Neuronal stem cell (in vitro differentiated cells): Measurements from ENCODE around the gene NGF.

Experiments used
- DNase-seq: peaks from one replicate; pipeline ENCODE4 v3.0.0-alpha.2; 2013; ENCODE audit warnings: low spot score
- H2AFZ ChIP-seq: one replicate; pipeline ENCODE4 v1.6.1; 2013; ENCODE audit warnings: mild to moderate bottlenecking, low read length, inconsistent platforms
- H2AK5ac ChIP-seq: 2 replicates; pipeline ENCODE4 v1.6.1; 2013; ENCODE audit warnings: low read depth, mild to moderate bottlenecking, inconsistent platforms, low read length, moderate library complexity, mixed read lengths
- H2BK120ac ChIP-seq: 2 replicates; pipeline ENCODE4 v1.6.1; 2013; ENCODE audit warnings: low read depth, mild to moderate bottlenecking, inconsistent platforms, low read length, moderate library complexity, mixed read lengths
- H2BK12ac ChIP-seq: one replicate; pipeline ENCODE4 v1.6.1; 2013; ENCODE audit warnings: low read length, inconsistent platforms
- H2BK15ac ChIP-seq: 2 replicates; pipeline ENCODE4 v1.6.1; 2013; ENCODE audit warnings: mild to moderate bottlenecking, low read length, inconsistent platforms, mixed read lengths
- H2BK5ac ChIP-seq: one replicate; pipeline ENCODE4 v1.6.1; 2013; ENCODE audit warnings: inconsistent platforms, mild to moderate bottlenecking, low read length, moderate library complexity
- H3K14ac ChIP-seq: one replicate; pipeline ENCODE4 v1.6.1; 2013; ENCODE audit warnings: low read length, inconsistent platforms
- H3K18ac ChIP-seq: 2 replicates; pipeline ENCODE4 v1.6.1; 2013; ENCODE audit warnings: low read length, inconsistent platforms
- H3K23ac ChIP-seq: 2 replicates; pipeline ENCODE4 v1.6.1; 2013; ENCODE audit warnings: low read depth, mild to moderate bottlenecking, mixed read lengths, low read length, inconsistent platforms; ENCODE audit not compliant: poor library complexity
- H3K27ac ChIP-seq: replicated peaks from 3 replicates; pipeline ENCODE4 v1.5.1; 2013; ENCODE audit warnings: low read length, inconsistent platforms
- H3K27me3 ChIP-seq, 3 experiments: 2 replicates each; pipeline ENCODE4 v1.6.1; 2013; ENCODE audit warnings: low read length in 3 of 3, mild to moderate bottlenecking in 2 of 3, inconsistent platforms in 1 of 3, low read depth in 1 of 3, mixed read lengths in 1 of 3, moderate library complexity in 1 of 3; ENCODE audit not compliant: control insufficient read depth in 3 of 3, insufficient read depth in 3 of 3
- H3K36me3 ChIP-seq, 2 donors: replicated peaks in 1 of 2; 2 replicates each; pipeline ENCODE4 v1.6.1; 2013; ENCODE audit warnings: low read length in 2 of 2; ENCODE audit not compliant: control insufficient read depth in 2 of 2, insufficient read depth in 2 of 2
- H3K4ac ChIP-seq: 2 replicates; pipeline ENCODE4 v1.6.1; 2013; ENCODE audit warnings: inconsistent platforms, mild to moderate bottlenecking, low read length, moderate library complexity
- H3K4me1 ChIP-seq, 2 donors: 1 replicate in 1 of 2; 2 replicates in 1 of 2; pipeline ENCODE4 v1.6.1; 2013; ENCODE audit warnings: low read length in 2 of 2, low read depth in 1 of 2; ENCODE audit not compliant: control insufficient read depth in 2 of 2, insufficient read depth in 1 of 2
- H3K4me2 ChIP-seq: one replicate; pipeline ENCODE4 v1.6.1; 2013; ENCODE audit warnings: mild to moderate bottlenecking, low read length, inconsistent platforms; ENCODE audit not compliant: insufficient read depth, poor library complexity, severe bottlenecking
- H3K4me3 ChIP-seq, 2 donors: 2 replicates each; pipeline ENCODE4 v1.5.1; 2013; ENCODE audit warnings: low read length in 2 of 2, mild to moderate bottlenecking in 2 of 2, inconsistent platforms in 1 of 2, moderate library complexity in 1 of 2
- H3K79me1 ChIP-seq: one replicate; pipeline ENCODE4 v1.6.1; 2013; ENCODE audit warnings: low read depth, mild to moderate bottlenecking, inconsistent platforms, low read length, moderate library complexity
- H3K9ac ChIP-seq: one replicate; pipeline ENCODE4 v1.6.1; 2013; ENCODE audit warnings: mild to moderate bottlenecking, low read depth, low read length, inconsistent platforms; ENCODE audit not compliant: poor library complexity
- H3K9me3 ChIP-seq, 2 donors: replicated peaks in 1 of 2; 2 replicates each; pipeline versions ENCODE3 to v1.6.1; 2013; ENCODE audit warnings: low read length in 2 of 2, mild to moderate bottlenecking in 2 of 2, inconsistent platforms in 1 of 2, low read depth in 1 of 2, mixed read lengths in 1 of 2, moderate library complexity in 1 of 2; ENCODE audit not compliant: control insufficient read depth in 2 of 2, insufficient read depth in 1 of 2
- H4K8ac ChIP-seq: one replicate; pipeline ENCODE4 v1.6.1; 2013; ENCODE audit warnings: low read depth, mild to moderate bottlenecking, inconsistent platforms, low read length, moderate library complexity
- H4K91ac ChIP-seq: one replicate; pipeline ENCODE4 v1.6.1; 2013; ENCODE audit warnings: low read length, low read depth, mild to moderate bottlenecking, inconsistent platforms; ENCODE audit not compliant: poor library complexity
- WGBS, 2 donors: extraction: QIAGEN DNeasy Blood & Tissue Kit; methylation state at CpG; one replicate each; pipeline ENCODE4 v1.1.7; 2013; ENCODE audit warnings: missing lambda C conversion rate in 2 of 2, mixed read lengths in 1 of 2; ENCODE audit not compliant: insufficient read length in 2 of 2, insufficient replicate concordance in 1 of 2; ENCODE audit errors: extremely low coverage in 2 of 2; 5-methylcytosine and 5-hydroxymethylcytosine counted together

NGF gene

DNA sequence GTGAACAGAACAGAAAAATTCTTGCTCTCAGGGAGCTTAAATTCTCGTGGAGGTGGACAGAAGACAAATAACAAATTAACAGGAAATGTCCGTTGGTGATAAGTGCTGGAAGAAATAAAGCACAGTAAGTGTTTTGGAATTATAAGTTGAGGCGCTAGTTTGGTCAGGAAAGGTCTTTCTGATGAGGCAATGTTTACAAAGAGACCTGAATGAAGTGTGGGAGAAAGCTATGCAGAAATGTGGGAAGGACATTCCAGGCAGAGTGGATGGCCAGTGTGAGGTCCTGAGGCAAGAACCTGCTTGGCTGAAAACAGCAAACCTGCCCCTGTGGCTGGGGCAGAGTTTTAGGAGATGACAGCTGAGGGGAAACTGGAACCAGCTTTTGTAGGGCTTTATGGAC is 23.3 kb downstream of the NGF start:
- H3K4me3 ChIP-seq = no peak overlapping the region
- no peak overlapping the region for H3K4ac ChIP-seq
- H4K8ac ChIP-seq = no peak overlapping the region
- H3K36me3 ChIP-seq = no peaks in the 10 kb centered on the region
- H3K4me2 ChIP-seq = no peak overlapping the region
- no peak for DNase-seq
- no CpG with 5 or more reads among the region's 3 CpGs for WGBS, 2 donors
- peaks cover 0 to 2% of the 10 kb centered on the region in 2 donors for H3K4me1 ChIP-seq
- H3K79me1 ChIP-seq = no peaks in the 10 kb centered on the region
- H2AFZ ChIP-seq = no peak overlapping the region
- H2BK12ac ChIP-seq = no peak overlapping the region
- H3K9ac ChIP-seq = no peak overlapping the region
- no peak overlapping the region for H3K23ac ChIP-seq
- H3K18ac ChIP-seq = no peak overlapping the region
- no peak overlapping the region for H2BK15ac ChIP-seq
- H3K27ac ChIP-seq = no peak overlapping the region
- H4K91ac ChIP-seq = no peak overlapping the region
- H3K9me3 ChIP-seq = no peaks in the 10 kb centered on the region
- H2BK5ac ChIP-seq = no peak overlapping the region
- H2AK5ac ChIP-seq = no peak overlapping the region
- no peak overlapping the region for H3K14ac ChIP-seq
- no peak overlapping the region for H2BK120ac ChIP-seq
- H3K27me3 ChIP-seq = no peaks in the 10 kb centered on the region

DNA sequence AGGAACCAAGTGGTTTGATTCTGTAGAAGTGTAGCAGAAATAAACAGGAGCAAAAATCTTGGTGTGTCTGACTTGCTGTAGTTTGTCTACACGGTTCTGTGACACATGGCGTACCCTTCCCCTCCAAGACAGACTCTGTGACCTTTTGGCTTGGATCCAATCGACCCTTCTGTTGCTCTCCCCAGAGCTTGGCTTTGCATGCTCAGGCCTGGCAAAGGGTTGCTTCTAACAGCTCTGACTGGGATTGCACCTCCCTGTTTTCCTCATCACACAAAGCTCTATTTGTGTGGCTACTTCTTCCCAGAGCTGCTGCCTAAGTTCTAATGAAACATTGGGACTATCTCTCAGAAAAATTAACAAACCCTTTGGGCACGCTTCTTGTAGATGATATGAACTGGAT is 24.0 kb downstream of the NGF start:
- Histone ChIP-seq H3K9me3 (no peaks in the 10 kb centered on the region), H3K4me2 (no peak overlapping the region), H3K36me3 (no peaks in the 10 kb centered on the region), H2AFZ (no peak overlapping the region), H2BK120ac (no peak overlapping the region), H2BK5ac (no peak overlapping the region), H3K23ac (no peak overlapping the region), H2BK15ac (no peak overlapping the region), H3K27ac (no peak overlapping the region), H3K18ac (no peak overlapping the region), H3K4me3 (no peak overlapping the region), H3K79me1 (no peaks in the 10 kb centered on the region), H4K8ac (no peak overlapping the region), H3K9ac (no peak overlapping the region), H3K14ac (no peak overlapping the region), H2BK12ac (no peak overlapping the region), H4K91ac (no peak overlapping the region), H2AK5ac (no peak overlapping the region), H3K27me3 (no peaks in the 10 kb centered on the region), H3K4ac (no peak overlapping the region), H3K4me1 (peaks cover 0 to 2% of the 10 kb centered on the region in 2 donors)
- DNase-seq = no peak
- WGBS, 2 donors = no CpG with 5 or more reads among the region's 4 CpGs

DNA sequence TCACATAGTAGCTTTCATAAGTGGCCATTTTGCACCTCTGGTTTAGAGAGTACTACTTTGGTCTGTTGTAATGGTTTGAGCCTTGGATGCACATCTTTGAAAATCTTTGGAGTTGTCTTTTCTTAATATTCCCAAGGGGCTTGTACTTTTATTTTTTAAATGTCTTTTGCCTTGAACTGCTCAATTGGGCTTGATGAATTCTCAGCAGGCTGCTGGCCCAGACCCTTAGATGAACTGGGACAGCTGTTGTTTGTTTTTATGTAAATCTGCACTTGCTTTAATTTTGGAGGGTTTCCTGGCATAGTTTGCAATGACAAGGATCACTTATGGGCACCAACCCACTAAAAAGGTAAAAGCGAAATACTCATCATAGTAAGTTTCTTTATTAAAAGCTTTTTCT is 24.9 kb downstream of the NGF start:
- H3K4me2 ChIP-seq = no peak overlapping the region
- H4K8ac ChIP-seq = no peak overlapping the region

DNA sequence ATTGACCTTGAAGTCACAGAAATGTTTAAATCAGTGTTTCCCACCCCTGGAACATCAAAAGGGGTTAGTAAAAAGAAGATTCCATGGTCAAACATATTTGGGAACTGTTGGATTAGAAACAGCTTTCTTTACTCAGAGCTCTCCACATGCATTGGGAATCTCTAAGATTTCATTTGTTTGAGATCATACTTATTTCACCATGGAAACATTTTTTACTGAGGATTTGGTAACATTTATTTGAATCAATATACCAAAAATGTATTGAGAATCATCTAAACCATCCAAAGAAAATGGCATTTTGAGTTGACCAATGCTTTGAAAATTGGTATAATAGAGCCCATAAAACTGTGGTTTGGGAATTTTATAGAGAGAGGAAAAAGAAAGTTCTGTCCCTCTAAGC is 25.3 kb downstream of the NGF start:
- Histone ChIP-seq H2BK12ac (no peak overlapping the region), H3K9ac (no peak overlapping the region), H3K79me1 (no peaks in the 10 kb centered on the region), H4K8ac (no peak overlapping the region), H3K4me1 (peaks cover 0 to 2% of the 10 kb centered on the region in 2 donors), H3K27me3 (no peaks in the 10 kb centered on the region), H4K91ac (no peak overlapping the region), H3K4ac (no peak overlapping the region), H3K27ac (no peak overlapping the region), H3K36me3 (no peaks in the 10 kb centered on the region), H2AK5ac (no peak overlapping the region), H3K9me3 (no peaks in the 10 kb centered on the region), H2BK120ac (no peak overlapping the region), H3K14ac (no peak overlapping the region), H2BK5ac (no peak overlapping the region), H2AFZ (no peak overlapping the region), H3K18ac (no peak overlapping the region), H3K23ac (no peak overlapping the region), H3K4me3 (no peak overlapping the region), H3K4me2 (no peak overlapping the region), H2BK15ac (no peak overlapping the region)
- DNase-seq = no peak

More for the DNA sequence above, 24.9 kb downstream of the NGF start:
- Histone ChIP-seq H3K4me3 (no peak overlapping the region), H3K79me1 (no peaks in the 10 kb centered on the region), H2BK120ac (no peak overlapping the region), H3K27ac (no peak overlapping the region), H2BK5ac (no peak overlapping the region), H3K4me1 (peaks cover 0 to 2% of the 10 kb centered on the region in 2 donors), H2BK15ac (no peak overlapping the region), H2AK5ac (no peak overlapping the region), H3K9ac (no peak overlapping the region), H2AFZ (no peak overlapping the region), H3K23ac (no peak overlapping the region), H3K9me3 (no peaks in the 10 kb centered on the region), H3K36me3 (no peaks in the 10 kb centered on the region), H4K91ac (no peak overlapping the region), H3K27me3 (no peaks in the 10 kb centered on the region), H3K4ac (no peak overlapping the region), H2BK12ac (no peak overlapping the region), H3K18ac (no peak overlapping the region), H3K14ac (no peak overlapping the region)
- no peak for DNase-seq
- WGBS, 2 donors = no CpG with 5 or more reads among the region's 1 CpG
